ENCODE results near the gene CREB5. TPM values are rescaled to one million over a fixed set of nuclear protein-coding genes. Genes with fewer than 3 reads are reported as not detected.

CREB5 gene
- total and polyA plus RNA-seq, 11 donors: 7.6 to 38.7 (median 15.2) TPM

GRCh38 chr7:28591041-28591674 is 178.8 kb downstream of the CREB5 start:
- TF ChIP-seq CTCF (IDR thresholded peaks at IDR 0.05) (no peak), POLR2A (IDR thresholded peaks at IDR 0.05) (no peak)
- 64 to 75% (median 67%) methylated on average over 5 of the region's 5 CpGs for WGBS, 4 donors
- Histone ChIP-seq H3K27me3 (no peaks in the 10 kb centered on the region), H3K9me3 (no peaks in the 10 kb centered on the region), H3K4me1 (peaks cover 0 to 3% (median 0%) of the 10 kb centered on the region in 12 donors), H3K4me3 (no peak overlapping the region), H3K27ac (no peak overlapping the region), H3K36me3 (no peaks in the 10 kb centered on the region)
- intact Hi-C loops (cut with DNase I): no loop called here
- DNase-seq: no peak
- ATAC-seq: no peak

- Histone ChIP-seq H3K4me1 (peaks cover 0 to 3% (median 0%) of the 10 kb centered on the region in 12 donors), H3K27ac (no peak overlapping the region), H3K36me3 (no peaks in the 10 kb centered on the region), H3K4me3 (no peak overlapping the region), H3K27me3 (no peaks in the 10 kb centered on the region), H3K9me3 (no peaks in the 10 kb centered on the region)
- ATAC-seq (no peak), DNase-seq (no peak)
- intact Hi-C loops (cut with DNase I): no loop called here
- TF ChIP-seq POLR2A (IDR thresholded peaks at IDR 0.05): no peak
- TF ChIP-seq CTCF (IDR thresholded peaks at IDR 0.05): no peak
- 82 to 93% (median 90%) methylated on average over 2 of the region's 2 CpGs for WGBS, 4 donors
Observed at GRCh38 chr7:28591725-28592349, 179.5 kb downstream of the CREB5 start.

GRCh38 chr7:28592861-28593260 is 180.5 kb downstream of the CREB5 start:
- no peaks in the 10 kb centered on the region for H3K36me3 ChIP-seq
- intact Hi-C loops (cut with DNase I): no loop called here
- peaks cover 0 to 3% (median 0%) of the 10 kb centered on the region in 12 donors for H3K4me1 ChIP-seq
- ATAC-seq: no peak
- H3K27me3 ChIP-seq: no peaks in the 10 kb centered on the region
- no peaks in the 10 kb centered on the region for H3K9me3 ChIP-seq
- H3K4me3 ChIP-seq: no peak overlapping the region
- TF ChIP-seq POLR2A (IDR thresholded peaks at IDR 0.05): no peak
- no peak for TF ChIP-seq CTCF (IDR thresholded peaks at IDR 0.05)
- WGBS, 4 donors: 81 to 89% (median 87%) methylated on average over 3 of the region's 3 CpGs
- no peak for DNase-seq
- no peak overlapping the region for H3K27ac ChIP-seq

- intact Hi-C loops (cut with DNase I): no loop called here
- H3K27ac ChIP-seq: no peak overlapping the region
- TF ChIP-seq POLR2A (IDR thresholded peaks at IDR 0.05): no peak
- TF ChIP-seq CTCF (IDR thresholded peaks at IDR 0.05): no peak
- DNase-seq: no peak
- WGBS, 4 donors: 82 to 96% (median 94%) methylated on average over 4 of the region's 4 CpGs
- H3K36me3 ChIP-seq: no peaks in the 10 kb centered on the region
- no peak overlapping the region for H3K4me3 ChIP-seq
- peaks cover 0 to 3% (median 0%) of the 10 kb centered on the region in 12 donors for H3K4me1 ChIP-seq
- no peak for ATAC-seq
- H3K27me3 ChIP-seq: no peaks in the 10 kb centered on the region
- no peaks in the 10 kb centered on the region for H3K9me3 ChIP-seq
Observed at GRCh38 chr7:28595076-28595475, 182.8 kb downstream of the CREB5 start.
